H9 (cell line): ENCODE results near the gene PJA2. TPM values are rescaled to one million over a fixed set of nuclear protein-coding genes. Genes with fewer than 3 reads are reported as not detected.

ENCODE experiments used
- DNase-seq: peaks from one replicate; pipeline ENCODE4 v3.0.0-alpha.2; 2017
- H2AFZ ChIP-seq: one replicate; pipeline ENCODE4 v1.6.1; 2013; ENCODE audit warnings: mild to moderate bottlenecking, low read length, control low read depth, moderate library complexity
- H2AK5ac ChIP-seq: 2 replicates; pipeline ENCODE4 v1.6.1; 2013; ENCODE audit warnings: low read length, control low read depth, mixed read lengths; ENCODE audit not compliant: insufficient read length
- H2BK120ac ChIP-seq: one replicate; pipeline ENCODE4 v1.6.1; 2013; ENCODE audit warnings: low read depth, mild to moderate bottlenecking, low read length, control low read depth, inconsistent platforms; ENCODE audit not compliant: poor library complexity, severe bottlenecking
- H2BK12ac ChIP-seq: 2 replicates; pipeline ENCODE4 v1.6.1; 2013; ENCODE audit warnings: low read length, control low read depth, mixed read lengths, low read depth; ENCODE audit not compliant: insufficient read length
- H2BK15ac ChIP-seq: 2 replicates; pipeline ENCODE4 v1.6.1; 2013; ENCODE audit warnings: low read depth, low read length, control low read depth
- H2BK20ac ChIP-seq: one replicate; pipeline ENCODE4 v1.6.1; 2013; ENCODE audit warnings: low read depth, mild to moderate bottlenecking, low read length, control low read depth, inconsistent platforms; ENCODE audit not compliant: poor library complexity, severe bottlenecking
- H2BK5ac ChIP-seq: 2 replicates; pipeline ENCODE4 v1.6.1; 2013; ENCODE audit warnings: low read length, control low read depth, mixed read lengths; ENCODE audit not compliant: insufficient read length
- H3K14ac ChIP-seq: 2 replicates; pipeline ENCODE4 v1.6.1; 2013; ENCODE audit warnings: low read length, control low read depth; ENCODE audit not compliant: insufficient read depth
- H3K18ac ChIP-seq: 2 replicates; pipeline ENCODE4 v1.6.1; 2013; ENCODE audit warnings: low read depth, mild to moderate bottlenecking, mixed read lengths, low read length, control low read depth; ENCODE audit not compliant: insufficient read length
- H3K23ac ChIP-seq: 2 replicates; pipeline ENCODE4 v1.6.1; 2013; ENCODE audit warnings: low read length, control low read depth, mixed read lengths, low read depth; ENCODE audit not compliant: insufficient read length
- H3K23me2 ChIP-seq: 2 replicates; pipeline ENCODE4 v1.6.1; 2013; ENCODE audit warnings: low read depth, mild to moderate bottlenecking, mixed read lengths, low read length, control low read depth; ENCODE audit not compliant: insufficient read length, poor library complexity, severe bottlenecking
- H3K27ac ChIP-seq: 2 replicates; pipeline ENCODE4 v1.5.1; 2013; ENCODE audit warnings: low read length, control low read depth, mixed read lengths, low read depth; ENCODE audit not compliant: insufficient read length
- H3K27me3 ChIP-seq: 2 replicates; pipeline ENCODE4 v1.6.1; 2013; ENCODE audit warnings: low read length, control low read depth, inconsistent platforms; ENCODE audit not compliant: insufficient read depth
- H3K4ac ChIP-seq: 2 replicates; pipeline ENCODE4 v1.6.1; 2013; ENCODE audit warnings: low read depth, mild to moderate bottlenecking, control low read depth, inconsistent platforms, low read length, moderate library complexity
- H3K4me1 ChIP-seq: 2 replicates; pipeline ENCODE4 v1.6.1; 2013; ENCODE audit warnings: low read length, control low read depth, inconsistent platforms; ENCODE audit not compliant: insufficient read depth
- H3K4me2 ChIP-seq: 2 replicates; pipeline ENCODE4 v1.6.1; 2013; ENCODE audit warnings: low read length, control low read depth, mixed read lengths; ENCODE audit not compliant: insufficient read length, insufficient read depth
- H3K56ac ChIP-seq: 2 replicates; pipeline ENCODE4 v1.6.1; 2013; ENCODE audit warnings: low read depth, mild to moderate bottlenecking, mixed read lengths, low read length, control low read depth; ENCODE audit not compliant: insufficient read length
- H3K79me1 ChIP-seq: 2 replicates; pipeline ENCODE4 v1.6.1; 2013; ENCODE audit warnings: low read depth, mild to moderate bottlenecking, moderate library complexity, low read length, control low read depth, inconsistent platforms; ENCODE audit not compliant: insufficient read depth, poor library complexity, severe bottlenecking
- H3K79me2 ChIP-seq: 2 replicates; pipeline ENCODE4 v1.6.1; 2013; ENCODE audit warnings: low read length, control low read depth, inconsistent platforms; ENCODE audit not compliant: insufficient read depth
- H3K9ac ChIP-seq: 2 replicates; pipeline ENCODE4 v1.6.1; 2013; ENCODE audit warnings: low read length, control low read depth, mixed read lengths; ENCODE audit not compliant: insufficient read length; ENCODE audit errors: extremely low read depth
- H3K9me3 ChIP-seq: one replicate; pipeline ENCODE4 v1.6.1; 2013; ENCODE audit warnings: low read depth, low read length, inconsistent platforms; ENCODE audit not compliant: control insufficient read depth
- H3T11ph ChIP-seq: one replicate; pipeline ENCODE4 v1.6.1; 2013; ENCODE audit warnings: mild to moderate bottlenecking, low read length, control low read depth, inconsistent platforms
- H4K20me1 ChIP-seq: one replicate; pipeline ENCODE4 v1.6.1; 2013; ENCODE audit not compliant: control insufficient read depth, insufficient read length, insufficient read depth
- H4K5ac ChIP-seq: 2 replicates; pipeline ENCODE4 v1.6.1; 2013; ENCODE audit warnings: low read depth, mild to moderate bottlenecking, mixed read lengths, low read length, control low read depth; ENCODE audit not compliant: insufficient read length
- H4K8ac ChIP-seq: replicated peaks from 2 replicates; pipeline ENCODE4 v1.6.1; 2013; ENCODE audit warnings: low read length, control low read depth, mixed read lengths, low read depth; ENCODE audit not compliant: insufficient read length
- H4K91ac ChIP-seq: 2 replicates; pipeline ENCODE4 v1.6.1; 2013; ENCODE audit warnings: low read depth, mild to moderate bottlenecking, moderate library complexity, mixed read lengths, low read length, control low read depth; ENCODE audit not compliant: insufficient read length
- H3K27ac Mint-ChIP-seq, 3 experiments: 2 replicates in 2 of 3; 3 replicates in 1 of 3; pipeline ENCODE4 v1.8.0; 2020 to 2021; ENCODE audit warnings: mixed read lengths in 3 of 3, mild to moderate bottlenecking in 1 of 3, moderate library complexity in 1 of 3
- H3K27me3 Mint-ChIP-seq: 2 replicates; pipeline ENCODE4 v1.8.0; 2021; ENCODE audit warnings: low read depth, mild to moderate bottlenecking, moderate library complexity, mixed read lengths
- H3K36me3 Mint-ChIP-seq, 3 experiments: 2 replicates in 2 of 3; 3 replicates in 1 of 3; pipeline ENCODE4 v1.8.0; 2020 to 2021; ENCODE audit warnings: low read depth in 3 of 3, mixed read lengths in 3 of 3; ENCODE audit not compliant: insufficient read depth in 1 of 3
- H3K4me1 Mint-ChIP-seq, 2 experiments: 2 replicates each; pipeline ENCODE4 v1.8.0; 2020; ENCODE audit warnings: mixed read lengths in 2 of 2
- H3K4me3 Mint-ChIP-seq, 2 experiments: 2 replicates in 1 of 2; 3 replicates in 1 of 2; pipeline ENCODE4 v1.8.0; 2020 to 2021; ENCODE audit warnings: mild to moderate bottlenecking in 2 of 2, mixed read lengths in 2 of 2, moderate library complexity in 1 of 2
- H3K9me3 Mint-ChIP-seq, 2 experiments: 2 replicates in 1 of 2; 3 replicates in 1 of 2; pipeline ENCODE4 v1.8.0; 2020; ENCODE audit warnings: mild to moderate bottlenecking in 2 of 2, mixed read lengths in 2 of 2, moderate library complexity in 1 of 2
- CTCF ChIP-seq: fragments of 200-600 bp; sonication (generic); conservative IDR thresholded peaks from 3 replicates; pipeline ENCODE4 v1.8.0; 2021; ENCODE audit warnings: antibody characterized with exemption, mild to moderate bottlenecking
- total RNA-seq: library from RNA; stranded (reverse); gene quantifications from 2 replicates; pipeline ENCODE4 v1.2.1, GENCODE V29; 2021

Gene PJA2
- total RNA-seq, 1 experiment from 2014 or later = 41.5 TPM

- Histone ChIP-seq H3T11ph (no peak overlapping the region), H3K4me2 (no peak overlapping the region), H2BK5ac (no peak overlapping the region), H3K23me2 (no peaks in the 10 kb centered on the region), H3K56ac (no peak overlapping the region), H3K27me3 (no peaks in the 10 kb centered on the region), H3K4me1 (no peaks in the 10 kb centered on the region), H4K8ac (no peak overlapping the region), H2BK12ac (no peak overlapping the region), H2BK15ac (no peak overlapping the region), H3K4ac (no peak overlapping the region), H4K91ac (no peak overlapping the region), H2BK120ac (no peak overlapping the region), H3K9me3 (no peaks in the 10 kb centered on the region), H3K9ac (no peak overlapping the region), H3K18ac (no peak overlapping the region), H3K79me1 (no peaks in the 10 kb centered on the region), H3K79me2 (no peaks in the 10 kb centered on the region), H4K20me1 (no peaks in the 10 kb centered on the region), H4K5ac (no peak overlapping the region), H2AFZ (no peak overlapping the region), H2BK20ac (no peak overlapping the region), H2AK5ac (no peak overlapping the region), H3K23ac (no peak overlapping the region), H3K14ac (no peak overlapping the region), H3K27ac (no peak overlapping the region)
- Mint-ChIP-seq H3K36me3 (peaks cover 7 to 30% (median 19%) of the 10 kb centered on the region in 3 experiments; a peak in 6 of 7 replicates), H3K4me3 (no peak overlapping the region), H3K27ac (no peak overlapping the region), H3K4me1 (peaks cover 0 to 8% of the 10 kb centered on the region in 2 experiments; a peak in 2 of 4 replicates), H3K27me3 (no peaks in the 10 kb centered on the region), H3K9me3 (peaks cover 0 to 2% of the 10 kb centered on the region in 2 experiments; a peak in 1 of 5 replicates)
- no peak for DNase-seq
- no peak for TF ChIP-seq CTCF
Observed at GRCh38 chr5:109373932-109374331, 35.8 kb downstream of the PJA2 start.
